Peyer's patch (tissue), 4 donors: ENCODE results near the gene SRGAP2C.
"Not testable (repeated sequence)": the region's sequence is repeated elsewhere in the genome, so short reads cannot be mapped to it uniquely, and the experiment has no call there.

Experiments
- POLR2A ChIP-seq, 2 donors: fragments of 450-650 bp; IDR thresholded peaks; one replicate each; pipeline ENCODE4 v1.5.1; 2017; ENCODE audit warnings: antibody characterized with exemption in 2 of 2, mild to moderate bottlenecking in 2 of 2, moderate library complexity in 2 of 2
- TF ChIP-seq, protein P1 (sequence below), 6 experiments: fragments of 450-650 bp in 4 of 6; fragments of 200-600 bp in 2 of 6; sonication (generic) in 1 of 6; IDR thresholded peaks; one replicate each; pipeline ENCODE4 v1.5.1; 2017 to 2019; ENCODE audit warnings: antibody characterized with exemption in 6 of 6, mild to moderate bottlenecking in 3 of 6, moderate library complexity in 1 of 6

DNA sequence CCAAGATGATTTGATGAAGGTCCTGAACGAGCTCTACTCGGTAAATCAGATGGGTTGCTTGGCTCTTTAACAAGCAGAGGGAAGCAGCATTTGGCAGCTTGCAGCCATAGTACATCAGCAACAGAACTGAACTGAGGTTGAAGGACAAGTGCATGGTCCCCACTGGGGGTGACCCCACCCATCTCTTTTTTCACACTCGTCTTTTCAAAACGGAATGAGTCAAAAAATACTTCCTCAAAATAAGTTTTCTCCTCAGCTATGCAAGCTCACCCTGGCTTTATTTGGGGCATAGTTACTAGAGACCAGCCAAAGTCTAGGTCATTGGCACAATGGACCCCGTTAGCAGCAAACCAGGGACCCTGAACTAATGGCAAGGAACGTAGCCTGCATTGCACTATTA lies 180.5 kb downstream of the SRGAP2C start:
- TF ChIP-seq POLR2A (IDR thresholded peaks at IDR 0.05): not testable (repeated sequence)
- TF ChIP-seq, protein P1, sequence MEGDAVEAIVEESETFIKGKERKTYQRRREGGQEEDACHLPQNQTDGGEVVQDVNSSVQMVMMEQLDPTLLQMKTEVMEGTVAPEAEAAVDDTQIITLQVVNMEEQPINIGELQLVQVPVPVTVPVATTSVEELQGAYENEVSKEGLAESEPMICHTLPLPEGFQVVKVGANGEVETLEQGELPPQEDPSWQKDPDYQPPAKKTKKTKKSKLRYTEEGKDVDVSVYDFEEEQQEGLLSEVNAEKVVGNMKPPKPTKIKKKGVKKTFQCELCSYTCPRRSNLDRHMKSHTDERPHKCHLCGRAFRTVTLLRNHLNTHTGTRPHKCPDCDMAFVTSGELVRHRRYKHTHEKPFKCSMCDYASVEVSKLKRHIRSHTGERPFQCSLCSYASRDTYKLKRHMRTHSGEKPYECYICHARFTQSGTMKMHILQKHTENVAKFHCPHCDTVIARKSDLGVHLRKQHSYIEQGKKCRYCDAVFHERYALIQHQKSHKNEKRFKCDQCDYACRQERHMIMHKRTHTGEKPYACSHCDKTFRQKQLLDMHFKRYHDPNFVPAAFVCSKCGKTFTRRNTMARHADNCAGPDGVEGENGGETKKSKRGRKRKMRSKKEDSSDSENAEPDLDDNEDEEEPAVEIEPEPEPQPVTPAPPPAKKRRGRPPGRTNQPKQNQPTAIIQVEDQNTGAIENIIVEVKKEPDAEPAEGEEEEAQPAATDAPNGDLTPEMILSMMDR (IDR thresholded peaks at IDR 0.05): not testable (repeated sequence)
